WERI-Rb-1 (cell line): ENCODE measurements around the gene HECTD4.
A peak's percentile ranks its signal among the peaks of the same experiment; 100 is the strongest.

Experiments
- DNase-seq: peaks from one replicate; pipeline ENCODE4 v3.0.0-alpha.2; 2020
- H3K27ac ChIP-seq: fragments of 250-450 bp; sonication (Bioruptor Pico); 2 replicates; pipeline ENCODE4 v1.5.1; 2020; ENCODE audit warnings: mild to moderate bottlenecking, moderate library complexity
- H3K27me3 ChIP-seq: fragments of 250-450 bp; sonication (Bioruptor Pico); 2 replicates; pipeline ENCODE4 v1.5.1; 2021; ENCODE audit warnings: mild to moderate bottlenecking, low read depth, moderate library complexity; ENCODE audit not compliant: insufficient read depth, severe bottlenecking
- H3K36me3 ChIP-seq: fragments of 250-450 bp; sonication (Bioruptor Pico); 2 replicates; pipeline ENCODE4 v1.5.1; 2020; ENCODE audit warnings: mild to moderate bottlenecking, moderate library complexity
- H3K4me3 ChIP-seq: 2 replicates; pipeline ENCODE4 v1.5.1; 2011; ENCODE audit warnings: low read depth, mild to moderate bottlenecking, control low read depth, low read length
- H3K9me3 ChIP-seq: fragments of 250-450 bp; sonication (Bioruptor Pico); 2 replicates; pipeline ENCODE4 v1.5.1; 2021; ENCODE audit warnings: mild to moderate bottlenecking, moderate library complexity; ENCODE audit not compliant: severe bottlenecking
- TF ChIP-seq, protein P1 (sequence below): IDR thresholded peaks from 2 replicates; pipeline ENCODE4 v1.5.1; 2011; ENCODE audit warnings: low read depth, mild to moderate bottlenecking, control low read depth, inconsistent platforms, low read length

The HECTD4 gene

DNA sequence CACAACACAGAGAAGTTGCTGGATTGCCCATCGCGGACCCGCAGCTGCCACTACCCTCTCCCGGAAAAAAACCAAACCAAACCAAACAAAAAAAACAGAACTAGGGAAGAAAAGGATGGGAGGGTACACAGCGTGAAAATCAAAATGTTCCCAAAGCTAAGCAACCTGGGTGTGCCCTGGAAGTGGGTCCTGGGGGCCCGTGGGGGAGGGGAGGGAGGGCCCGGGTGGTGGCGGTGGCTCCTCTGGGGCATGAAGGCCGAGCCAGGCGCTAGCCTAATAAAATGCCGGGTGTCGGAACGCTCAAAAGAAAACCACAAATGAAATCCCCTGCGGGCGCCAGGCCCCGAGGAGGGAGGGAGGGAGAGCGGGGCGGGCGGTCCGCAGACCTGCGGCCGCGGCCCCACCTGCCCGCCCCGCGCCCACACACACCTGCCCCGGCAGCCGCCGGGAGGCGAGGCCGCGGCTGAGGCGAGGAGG lies 787 bp downstream of the HECTD4 start:
- Histone ChIP-seq H3K36me3 (peaks cover 3% of the 10 kb centered on the region; the same call in 1 of the 2 replicates), H3K27ac (peak overlapping the region; percentile 87), H3K4me3 (peak overlapping the region; percentile 57), H3K27me3 (no peaks in the 10 kb centered on the region), H3K9me3 (no peaks in the 10 kb centered on the region)
- peak; percentile 34 for DNase-seq
- TF ChIP-seq, protein P1, sequence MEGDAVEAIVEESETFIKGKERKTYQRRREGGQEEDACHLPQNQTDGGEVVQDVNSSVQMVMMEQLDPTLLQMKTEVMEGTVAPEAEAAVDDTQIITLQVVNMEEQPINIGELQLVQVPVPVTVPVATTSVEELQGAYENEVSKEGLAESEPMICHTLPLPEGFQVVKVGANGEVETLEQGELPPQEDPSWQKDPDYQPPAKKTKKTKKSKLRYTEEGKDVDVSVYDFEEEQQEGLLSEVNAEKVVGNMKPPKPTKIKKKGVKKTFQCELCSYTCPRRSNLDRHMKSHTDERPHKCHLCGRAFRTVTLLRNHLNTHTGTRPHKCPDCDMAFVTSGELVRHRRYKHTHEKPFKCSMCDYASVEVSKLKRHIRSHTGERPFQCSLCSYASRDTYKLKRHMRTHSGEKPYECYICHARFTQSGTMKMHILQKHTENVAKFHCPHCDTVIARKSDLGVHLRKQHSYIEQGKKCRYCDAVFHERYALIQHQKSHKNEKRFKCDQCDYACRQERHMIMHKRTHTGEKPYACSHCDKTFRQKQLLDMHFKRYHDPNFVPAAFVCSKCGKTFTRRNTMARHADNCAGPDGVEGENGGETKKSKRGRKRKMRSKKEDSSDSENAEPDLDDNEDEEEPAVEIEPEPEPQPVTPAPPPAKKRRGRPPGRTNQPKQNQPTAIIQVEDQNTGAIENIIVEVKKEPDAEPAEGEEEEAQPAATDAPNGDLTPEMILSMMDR = no peak

DNA sequence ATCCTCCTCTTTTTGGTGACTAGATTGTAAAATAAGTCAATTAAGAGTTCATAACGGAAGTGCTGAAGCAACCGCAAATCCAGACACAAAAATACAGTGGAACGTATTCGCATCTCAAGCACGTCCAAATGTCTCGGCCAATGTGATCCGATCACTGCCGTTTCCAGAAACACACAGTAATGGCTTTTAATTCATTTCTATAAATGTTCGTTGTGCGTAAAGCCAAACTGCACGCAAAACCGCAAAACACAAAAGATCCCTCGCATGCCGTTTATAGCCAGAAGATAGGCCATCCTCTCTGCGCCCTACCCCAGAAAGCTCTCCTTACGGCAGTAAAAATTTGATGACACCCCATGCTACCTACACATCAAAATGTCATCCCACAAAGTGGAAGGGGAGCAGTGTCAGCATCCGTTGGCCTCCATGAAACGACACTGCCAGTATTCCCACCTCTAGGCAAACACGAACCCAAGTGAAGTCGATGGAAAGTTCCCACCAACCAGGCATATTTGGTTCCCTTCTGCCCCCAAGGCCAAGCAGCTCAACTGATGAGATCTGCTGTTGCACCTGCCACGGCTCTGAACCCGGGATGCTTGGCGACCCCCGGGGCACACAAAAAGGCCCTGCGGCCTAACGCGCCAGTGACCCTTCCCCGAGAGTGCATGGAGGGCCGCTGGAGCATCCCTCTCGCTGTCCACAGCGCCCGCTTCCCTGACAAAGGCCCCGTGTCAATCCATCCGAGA lies 1.4 kb downstream of the HECTD4 start:
- Histone ChIP-seq H3K9me3 (no peaks in the 10 kb centered on the region), H3K27me3 (no peaks in the 10 kb centered on the region), H3K4me3 (peak overlapping the region; percentile 57), H3K27ac (peak overlapping the region; percentile 87), H3K36me3 (peaks cover 3% of the 10 kb centered on the region; the same call in 1 of the 2 replicates)
- TF ChIP-seq, protein P1 = no peak
- peak; percentile 13 for DNase-seq

DNA sequence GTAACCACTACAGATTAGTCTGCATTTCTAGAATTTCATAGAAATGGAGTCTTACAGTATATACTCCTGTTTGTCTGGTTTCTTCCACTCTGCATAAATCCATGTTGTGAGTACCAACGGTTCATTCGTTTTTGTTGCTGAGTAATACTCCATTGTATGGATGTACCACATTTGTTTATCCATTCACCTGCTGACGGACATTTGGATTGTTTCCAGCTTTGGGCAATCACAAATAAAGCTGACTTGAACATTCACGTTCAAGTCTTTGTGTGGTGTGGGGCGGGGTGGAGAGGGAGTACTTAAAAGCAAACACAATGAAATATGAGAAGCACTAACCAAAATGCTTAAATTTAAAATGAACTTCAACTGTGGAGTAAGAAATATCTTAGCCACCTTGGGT lies 7.1 kb downstream of the HECTD4 start:
- Histone ChIP-seq H3K9me3 (no peaks in the 10 kb centered on the region), H3K27ac (no peak overlapping the region), H3K27me3 (no peaks in the 10 kb centered on the region), H3K36me3 (peaks cover 3% of the 10 kb centered on the region; the same call in 1 of the 2 replicates), H3K4me3 (no peak overlapping the region)
- TF ChIP-seq, protein P1 = no peak
- DNase-seq = no peak

DNA sequence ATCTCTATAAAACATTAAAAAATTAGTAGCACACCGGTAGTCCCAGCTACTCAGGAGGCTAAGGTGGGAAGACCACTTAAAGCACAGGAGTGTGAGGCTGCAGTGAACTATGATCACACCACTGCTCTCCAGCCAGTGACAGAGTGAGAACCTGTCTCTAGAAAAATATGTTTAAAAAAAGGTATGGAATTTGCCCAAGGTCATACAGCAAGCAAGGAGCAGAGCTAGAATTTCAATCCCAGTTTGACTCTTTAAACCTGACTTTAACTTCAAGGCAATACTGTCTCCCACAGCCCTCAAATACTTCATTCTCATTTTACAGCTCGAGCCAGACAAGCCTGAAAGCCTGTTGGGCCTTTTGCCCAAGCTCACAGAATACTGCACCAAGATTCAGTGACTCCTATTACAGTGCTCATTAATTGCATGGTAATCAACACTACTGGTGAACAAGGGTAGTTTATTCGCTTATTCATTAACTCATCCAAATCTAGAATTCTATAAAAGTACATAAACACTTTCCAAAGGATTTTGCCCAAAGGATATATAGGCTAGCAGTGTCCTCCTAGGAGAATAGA lies 8.0 kb downstream of the HECTD4 start:
- no peaks in the 10 kb centered on the region for H3K27me3 ChIP-seq
- no peak overlapping the region for H3K27ac ChIP-seq
- TF ChIP-seq, protein P1 = no peak
- H3K36me3 ChIP-seq = peaks cover 3% of the 10 kb centered on the region; the same call in 1 of the 2 replicates
- no peaks in the 10 kb centered on the region for H3K9me3 ChIP-seq
- no peak for DNase-seq
- H3K4me3 ChIP-seq = no peak overlapping the region

DNA sequence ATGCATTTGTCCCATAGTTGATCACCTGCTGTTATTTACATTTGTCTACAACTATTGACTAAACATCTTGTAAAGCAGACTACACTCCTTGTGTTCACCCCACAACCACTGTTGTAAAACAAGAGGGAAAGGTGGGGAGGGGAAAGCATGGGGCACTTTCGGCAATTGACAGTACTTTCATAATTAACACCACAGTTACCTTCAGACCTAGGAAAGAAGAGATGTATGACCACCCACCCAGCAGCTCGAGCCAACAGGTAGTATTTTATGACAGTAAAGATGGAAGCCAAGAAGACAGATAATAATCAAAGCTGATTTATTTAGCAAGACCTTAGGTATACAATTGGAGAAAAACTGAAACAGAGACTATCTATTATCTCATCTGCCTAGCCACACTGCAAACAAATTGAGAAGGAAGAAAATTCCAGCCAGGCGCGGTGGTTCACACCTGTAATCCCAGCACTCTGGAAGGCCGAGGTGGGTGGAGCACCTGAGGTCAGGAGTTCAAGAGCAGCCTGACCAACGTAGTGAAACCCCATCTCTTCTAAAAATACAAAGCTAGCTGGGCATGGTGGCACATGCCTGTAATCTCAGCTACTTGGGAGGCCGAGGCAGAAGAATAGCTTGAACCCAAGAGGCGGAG lies 11.2 kb downstream of the HECTD4 start:
- no peak for DNase-seq
- Histone ChIP-seq H3K27ac (no peak overlapping the region), H3K9me3 (no peaks in the 10 kb centered on the region), H3K4me3 (no peak overlapping the region), H3K27me3 (no peaks in the 10 kb centered on the region), H3K36me3 (peaks cover 3% of the 10 kb centered on the region; the same call in 1 of the 2 replicates)
- TF ChIP-seq, protein P1 = no peak
